Endothelial cell of umbilical vein (primary cell): ENCODE results near the gene DYNLT2.
"Not testable (repeated sequence)": the region's sequence is repeated elsewhere in the genome, so short reads cannot be mapped to it uniquely, and the experiment has no call there.

Experiments used
- EZH2 ChIP-seq: IDR thresholded peaks from 2 replicates; pipeline ENCODE4 v1.6.1; 2012; ENCODE audit warnings: borderline replicate concordance, low read depth, mild to moderate bottlenecking, moderate library complexity, low read length, inconsistent platforms; ENCODE audit not compliant: severe bottlenecking
- GATA2 ChIP-seq: IDR thresholded peaks from 2 replicates; pipeline ENCODE4 v1.7.0; 2011; ENCODE audit warnings: low read depth, mild to moderate bottlenecking, moderate library complexity, mixed read lengths, low read length; ENCODE audit not compliant: insufficient read length, insufficient read depth
- POLR2AphosphoS5 ChIP-seq: IDR thresholded peaks from 2 replicates; pipeline ENCODE4 v1.6.1; 2012; ENCODE audit warnings: low read depth, mild to moderate bottlenecking, control low read depth, low read length, moderate library complexity; ENCODE audit not compliant: insufficient read depth
- TF ChIP-seq, protein P1 (sequence below), 2 donors: IDR thresholded peaks; 1 replicate in 1 of 2; 2 replicates in 1 of 2; pipeline ENCODE4 v1.5.1; 2011; ENCODE audit warnings: low read length in 2 of 2, mild to moderate bottlenecking in 2 of 2, moderate library complexity in 2 of 2, control low read depth in 1 of 2, inconsistent platforms in 1 of 2, low read depth in 1 of 2; ENCODE audit not compliant: insufficient read depth in 1 of 2; ENCODE audit errors: extremely low read depth in 1 of 2

- TF ChIP-seq, protein P1, sequence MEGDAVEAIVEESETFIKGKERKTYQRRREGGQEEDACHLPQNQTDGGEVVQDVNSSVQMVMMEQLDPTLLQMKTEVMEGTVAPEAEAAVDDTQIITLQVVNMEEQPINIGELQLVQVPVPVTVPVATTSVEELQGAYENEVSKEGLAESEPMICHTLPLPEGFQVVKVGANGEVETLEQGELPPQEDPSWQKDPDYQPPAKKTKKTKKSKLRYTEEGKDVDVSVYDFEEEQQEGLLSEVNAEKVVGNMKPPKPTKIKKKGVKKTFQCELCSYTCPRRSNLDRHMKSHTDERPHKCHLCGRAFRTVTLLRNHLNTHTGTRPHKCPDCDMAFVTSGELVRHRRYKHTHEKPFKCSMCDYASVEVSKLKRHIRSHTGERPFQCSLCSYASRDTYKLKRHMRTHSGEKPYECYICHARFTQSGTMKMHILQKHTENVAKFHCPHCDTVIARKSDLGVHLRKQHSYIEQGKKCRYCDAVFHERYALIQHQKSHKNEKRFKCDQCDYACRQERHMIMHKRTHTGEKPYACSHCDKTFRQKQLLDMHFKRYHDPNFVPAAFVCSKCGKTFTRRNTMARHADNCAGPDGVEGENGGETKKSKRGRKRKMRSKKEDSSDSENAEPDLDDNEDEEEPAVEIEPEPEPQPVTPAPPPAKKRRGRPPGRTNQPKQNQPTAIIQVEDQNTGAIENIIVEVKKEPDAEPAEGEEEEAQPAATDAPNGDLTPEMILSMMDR (IDR thresholded peaks at IDR 0.05; ENCODE audit: extremely low read depth in 1 of 2, insufficient read depth in 1 of 2, low read depth in 1 of 2, low read length in 2 of 2): not testable (repeated sequence)
- not testable (repeated sequence) for TF ChIP-seq EZH2, POLR2AphosphoS5, GATA2
Measured at GRCh38 chr6:169765789-169766188, 14.4 kb upstream of the DYNLT2 start.
